Upper lobe of right lung (tissue), 1 donor: Measurements from ENCODE around the gene NEDD4L. TPM values are rescaled to one million over a fixed set of nuclear protein-coding genes. Genes with fewer than 3 reads are reported as not detected.
A peak's percentile ranks its signal among the peaks of the same experiment; 100 is the strongest.

Source experiments
- ATAC-seq: fragments of 200-7000 bp; cut with Tn5 transposase; one replicate; pipeline ENCODE4 v1.9.1; 2020; ENCODE audit warnings: mild to moderate bottlenecking, moderate library complexity
- DNase-seq: peaks from one replicate; pipeline ENCODE4 v3.0.0-alpha.2; 2020
- H3K27ac ChIP-seq: fragments of 200-600 bp; one replicate; pipeline ENCODE4 v1.8.0; 2022
- H3K27me3 ChIP-seq: fragments of 200-600 bp; one replicate; pipeline ENCODE4 v1.8.0; 2022; ENCODE audit warnings: mild to moderate bottlenecking
- H3K36me3 ChIP-seq: fragments of 200-600 bp; one replicate; pipeline ENCODE4 v1.8.0; 2022
- H3K4me1 ChIP-seq: fragments of 200-600 bp; one replicate; pipeline ENCODE4 v1.8.0; 2022
- H3K4me3 ChIP-seq: fragments of 200-600 bp; one replicate; pipeline ENCODE4 v1.8.0; 2022; ENCODE audit warnings: mild to moderate bottlenecking
- H3K9me3 ChIP-seq: fragments of 200-600 bp; one replicate; pipeline ENCODE4 v1.8.0; 2022
- CTCF ChIP-seq: fragments of 200-600 bp; IDR thresholded peaks from one replicate; pipeline ENCODE4 v1.8.0; 2022; ENCODE audit warnings: antibody characterized with exemption
- intact Hi-C: fragments of 100-400 bp; cut with DNase I; formaldehyde crosslinking; loops from one replicate; pipeline ENCODE4 v1.11.0; 2022
- total RNA-seq: library from RNA; stranded (reverse); fragmentation: NEBNext Ultra II Directional; extraction: Animal tissue kit (Norgen Biotek cat#: 25700); gene quantifications from one replicate; pipeline ENCODE4 v1.2.1, GENCODE V29; 2021
- donor health status: DM: no; HTN: yes; CAD: no; lungs with severe emphysema.

Gene NEDD4L
- total RNA-seq, 1 donor from 2014 or later: 192 TPM

- H3K4me3 ChIP-seq: no peak overlapping the region
- peak overlapping the region; percentile 62 for H3K27ac ChIP-seq
- no peaks in the 10 kb centered on the region for H3K9me3 ChIP-seq
- no peaks in the 10 kb centered on the region for H3K27me3 ChIP-seq
- peaks cover 20% of the 10 kb centered on the region for H3K4me1 ChIP-seq
- peak; percentile 87 for ATAC-seq
- H3K36me3 ChIP-seq: peaks cover 34% of the 10 kb centered on the region
- no peak for TF ChIP-seq CTCF
- intact Hi-C loops: no loop called here
- no peak for DNase-seq
Measured at GRCh38 chr18:58362027-58362575, 318.1 kb downstream of the NEDD4L start.

- H3K9me3 ChIP-seq: no peaks in the 10 kb centered on the region
- DNase-seq: no peak
- ATAC-seq: no peak
- H3K36me3 ChIP-seq: peaks cover 39% of the 10 kb centered on the region
- intact Hi-C loops: no loop called here
- peaks cover 20% of the 10 kb centered on the region for H3K4me1 ChIP-seq
- H3K27me3 ChIP-seq: no peaks in the 10 kb centered on the region
- peak overlapping the region; percentile 62 for H3K27ac ChIP-seq
- H3K4me3 ChIP-seq: no peak overlapping the region
- no peak for TF ChIP-seq CTCF
Measured at GRCh38 chr18:58362829-58363271, 318.8 kb downstream of the NEDD4L start.

GRCh38 chr18:58363767-58364540 lies 319.9 kb downstream of the NEDD4L start:
- Histone ChIP-seq H3K9me3 (no peaks in the 10 kb centered on the region), H3K4me1 (peaks cover 20% of the 10 kb centered on the region), H3K36me3 (peaks cover 45% of the 10 kb centered on the region), H3K4me3 (no peak overlapping the region), H3K27me3 (no peaks in the 10 kb centered on the region), H3K27ac (no peak overlapping the region)
- ATAC-seq: no peak
- intact Hi-C loops: no loop called here
- TF ChIP-seq CTCF: no peak
- DNase-seq: no peak

GRCh38 chr18:58364876-58365528 lies 321.0 kb downstream of the NEDD4L start:
- intact Hi-C loops: no loop called here
- DNase-seq: no peak
- Histone ChIP-seq H3K9me3 (no peaks in the 10 kb centered on the region), H3K36me3 (peaks cover 40% of the 10 kb centered on the region), H3K4me3 (no peak overlapping the region), H3K27ac (no peak overlapping the region), H3K4me1 (peaks cover 20% of the 10 kb centered on the region), H3K27me3 (no peaks in the 10 kb centered on the region)
- ATAC-seq: no peak
- no peak for TF ChIP-seq CTCF

GRCh38 chr18:58367425-58368140 lies 323.6 kb downstream of the NEDD4L start:
- H3K27me3 ChIP-seq: no peaks in the 10 kb centered on the region
- peaks cover 40% of the 10 kb centered on the region for H3K36me3 ChIP-seq
- intact Hi-C loops: no loop called here
- H3K27ac ChIP-seq: no peak overlapping the region
- DNase-seq: no peak
- no peaks in the 10 kb centered on the region for H3K9me3 ChIP-seq
- no peak for TF ChIP-seq CTCF
- no peak overlapping the region for H3K4me3 ChIP-seq
- peaks cover 5% of the 10 kb centered on the region for H3K4me1 ChIP-seq
- no peak for ATAC-seq
